Fibroblast of mammary gland (primary cell): ENCODE measurements around the gene RELL1.
A peak's percentile ranks its signal among the peaks of the same experiment; 100 is the strongest.

ENCODE experiments used
- DNase-seq: peaks from one replicate; pipeline ENCODE4 v3.0.0-alpha.2; 2010; ENCODE audit warnings: low read depth
- H3K4me3 ChIP-seq: 2 replicates; pipeline ENCODE4 v1.5.1; 2011; ENCODE audit warnings: low read depth, mild to moderate bottlenecking, low read length, moderate library complexity; ENCODE audit not compliant: control insufficient read depth
- TF ChIP-seq, protein P1 (sequence below): conservative IDR thresholded peaks from 2 replicates; pipeline ENCODE4 v1.5.1; 2011; ENCODE audit warnings: low read depth, low read length, inconsistent platforms; ENCODE audit not compliant: control insufficient read depth, insufficient read depth

RELL1 gene

DNA sequence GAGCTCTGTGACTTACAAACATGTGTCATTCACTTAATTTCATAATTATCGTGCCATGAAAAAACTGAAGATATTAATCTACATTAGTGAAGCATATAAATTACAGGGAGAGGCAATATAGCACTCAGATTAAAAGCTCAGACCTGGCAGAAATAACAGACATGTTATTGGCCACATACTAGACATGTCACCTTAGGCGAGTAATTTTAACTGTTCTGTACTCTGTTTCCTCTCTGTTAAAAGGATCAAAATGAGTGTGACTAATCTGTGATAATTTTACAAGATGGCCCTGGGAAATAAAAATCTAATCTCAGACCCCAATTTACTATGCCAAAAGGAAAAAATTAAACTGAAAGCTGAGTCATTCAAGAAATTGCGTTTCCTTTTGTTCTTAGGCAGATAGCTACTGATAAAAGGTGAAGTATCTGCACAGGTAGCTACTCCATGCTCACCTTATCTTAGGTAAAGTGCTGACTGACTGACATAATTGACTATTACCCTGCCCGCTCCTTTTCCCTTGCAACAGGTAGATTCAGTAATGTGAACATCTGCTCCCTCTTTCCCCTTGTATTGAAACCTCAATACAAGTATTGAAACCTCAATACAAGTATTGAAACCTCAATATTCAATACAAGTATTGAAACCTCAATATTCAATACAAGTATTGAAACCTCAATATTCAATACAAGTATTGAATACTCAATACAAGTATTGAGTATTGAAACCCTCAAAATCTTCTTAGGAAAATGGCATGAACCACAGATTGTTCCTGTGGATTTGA, 33.2 kb downstream of the RELL1 start:
- TF ChIP-seq, protein P1, sequence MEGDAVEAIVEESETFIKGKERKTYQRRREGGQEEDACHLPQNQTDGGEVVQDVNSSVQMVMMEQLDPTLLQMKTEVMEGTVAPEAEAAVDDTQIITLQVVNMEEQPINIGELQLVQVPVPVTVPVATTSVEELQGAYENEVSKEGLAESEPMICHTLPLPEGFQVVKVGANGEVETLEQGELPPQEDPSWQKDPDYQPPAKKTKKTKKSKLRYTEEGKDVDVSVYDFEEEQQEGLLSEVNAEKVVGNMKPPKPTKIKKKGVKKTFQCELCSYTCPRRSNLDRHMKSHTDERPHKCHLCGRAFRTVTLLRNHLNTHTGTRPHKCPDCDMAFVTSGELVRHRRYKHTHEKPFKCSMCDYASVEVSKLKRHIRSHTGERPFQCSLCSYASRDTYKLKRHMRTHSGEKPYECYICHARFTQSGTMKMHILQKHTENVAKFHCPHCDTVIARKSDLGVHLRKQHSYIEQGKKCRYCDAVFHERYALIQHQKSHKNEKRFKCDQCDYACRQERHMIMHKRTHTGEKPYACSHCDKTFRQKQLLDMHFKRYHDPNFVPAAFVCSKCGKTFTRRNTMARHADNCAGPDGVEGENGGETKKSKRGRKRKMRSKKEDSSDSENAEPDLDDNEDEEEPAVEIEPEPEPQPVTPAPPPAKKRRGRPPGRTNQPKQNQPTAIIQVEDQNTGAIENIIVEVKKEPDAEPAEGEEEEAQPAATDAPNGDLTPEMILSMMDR, result no peak
- H3K4me3 ChIP-seq, result no peak overlapping the region
- no peak for DNase-seq

DNA sequence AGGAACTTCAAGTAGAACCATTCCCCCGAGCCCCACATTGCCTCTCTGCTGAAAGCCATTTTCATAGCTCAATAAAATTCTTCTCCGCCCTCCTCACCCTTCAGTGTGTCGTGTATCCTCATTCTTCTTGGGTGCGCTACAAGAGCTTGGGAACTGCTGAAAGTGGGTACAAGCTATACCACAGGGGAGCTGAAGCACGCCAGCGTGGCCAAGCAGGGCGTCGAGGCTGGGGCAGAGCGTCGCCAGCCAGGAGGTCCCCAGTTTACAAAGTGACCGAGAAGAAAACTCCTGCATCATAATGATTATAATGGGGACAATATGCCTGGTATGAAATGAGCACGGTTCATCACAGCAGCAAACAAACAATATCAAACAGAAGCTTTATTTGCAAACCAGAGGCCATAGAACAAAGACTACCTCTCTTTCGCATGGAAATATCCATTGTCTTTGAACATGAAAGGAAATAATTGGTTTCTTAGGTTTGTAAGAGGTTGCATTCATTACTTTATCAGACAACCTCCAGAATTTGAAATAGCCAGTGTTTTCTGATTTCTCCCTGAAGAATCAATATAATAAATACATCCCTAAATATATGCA, 34.3 kb downstream of the RELL1 start:
- no peak overlapping the region for H3K4me3 ChIP-seq
- TF ChIP-seq, protein P1, result no peak
- DNase-seq, result no peak

DNA sequence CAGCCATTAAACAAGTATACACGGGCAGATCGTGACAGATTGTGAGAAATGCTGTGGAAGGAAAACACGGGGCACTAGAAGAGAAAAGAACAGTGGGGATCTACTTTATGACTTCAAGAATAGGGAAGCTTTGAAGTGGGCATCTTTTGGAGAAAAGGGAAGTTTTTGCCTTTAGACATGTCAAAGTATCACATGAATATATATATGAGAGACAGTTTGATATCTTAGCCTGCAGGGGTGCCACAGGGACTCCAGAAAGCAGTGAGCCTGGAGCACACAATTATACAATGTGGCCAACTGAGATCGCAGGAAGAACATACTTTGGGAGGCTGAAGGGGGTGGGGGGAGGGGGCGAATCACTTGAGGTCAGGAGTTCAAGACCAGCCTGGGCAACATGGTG, 35.7 kb downstream of the RELL1 start:
- no peak overlapping the region for H3K4me3 ChIP-seq
- TF ChIP-seq, protein P1, result no peak
- DNase-seq, result no peak

GRCh38 chr4:37649268-37649667, 36.9 kb downstream of the RELL1 start:
- H3K4me3 ChIP-seq, result no peak overlapping the region
- DNase-seq, result no peak
- TF ChIP-seq, protein P1, result no peak

- peak overlapping the region; percentile 23 for H3K4me3 ChIP-seq
- TF ChIP-seq, protein P1, result no peak
- peak; percentile 97 for DNase-seq
Observed at GRCh38 chr4:37648084-37648817, 37.9 kb downstream of the RELL1 start.

GRCh38 chr4:37646247-37646646, 39.9 kb downstream of the RELL1 start:
- no peak overlapping the region for H3K4me3 ChIP-seq
- DNase-seq, result no peak

More at GRCh38 chr4:37646247-37646646, 39.9 kb downstream of the RELL1 start:
- TF ChIP-seq, protein P1, result no peak
